Suprapubic skin (tissue), 4 donors: Measurements from ENCODE around the gene USP10. TPM values are rescaled to one million over a fixed set of nuclear protein-coding genes. Genes with fewer than 3 reads are reported as not detected.

Experiments
- DNase-seq, 2 donors: peaks; one replicate each; pipeline ENCODE4 v3.0.0-alpha.2; 2019; ENCODE audit warnings: low spot score in 2 of 2
- H3K27ac ChIP-seq: fragments of 200-600 bp; sonication (generic); one replicate; pipeline ENCODE4 v1.5.1; 2019
- H3K27me3 ChIP-seq: fragments of 200-600 bp; sonication (generic); one replicate; pipeline ENCODE4 v1.5.1; 2019
- H3K36me3 ChIP-seq: fragments of 200-600 bp; sonication (generic); one replicate; pipeline ENCODE4 v1.5.1; 2019
- H3K4me1 ChIP-seq: fragments of 200-600 bp; sonication (generic); one replicate; pipeline ENCODE4 v1.5.1; 2019
- H3K4me3 ChIP-seq: fragments of 200-600 bp; sonication (generic); one replicate; pipeline ENCODE4 v1.5.1; 2019; ENCODE audit warnings: mild to moderate bottlenecking
- H3K9me3 ChIP-seq: fragments of 200-600 bp; sonication (generic); one replicate; pipeline ENCODE4 v1.5.1; 2019
- EP300 ChIP-seq: sonication (generic); formaldehyde crosslinking; IDR thresholded peaks from one replicate; pipeline ENCODE4 v1.6.1; 2017; ENCODE audit warnings: antibody characterized with exemption
- POLR2A ChIP-seq, 2 donors: fragments of 450-650 bp; IDR thresholded peaks; one replicate each; pipeline ENCODE4 v1.6.1; 2017; ENCODE audit warnings: antibody characterized with exemption in 2 of 2, mild to moderate bottlenecking in 2 of 2, moderate library complexity in 2 of 2
- POLR2AphosphoS5 ChIP-seq, 3 donors: sonication (generic); formaldehyde crosslinking; IDR thresholded peaks; one replicate each; pipeline ENCODE4 v1.6.1; 2017; ENCODE audit warnings: antibody characterized with exemption in 3 of 3
- WGBS: methylation state at CpG from one replicate; pipeline ENCODE4 v1.1.5; 2018; 5-methylcytosine and 5-hydroxymethylcytosine counted together
- total RNA-seq, 4 donors: library from RNA; depleted of rRNA; stranded (reverse); fragments of >200 nt; gene quantifications; one replicate each; pipeline ENCODE4 v1.1.0, GENCODE V29; 2016
- TF ChIP-seq, protein P1 (sequence below), 2 donors: fragments of 200-600 bp in 1 of 2; fragments of 450-650 bp in 1 of 2; sonication (generic) in 1 of 2; IDR thresholded peaks; one replicate each; pipeline ENCODE4 v1.5.1; 2016 to 2019; ENCODE audit warnings: antibody characterized with exemption in 2 of 2, mild to moderate bottlenecking in 1 of 2, moderate library complexity in 1 of 2

Gene USP10
- total RNA-seq, 4 donors from 2014 or later: 58.5 to 92.2 (median 69.8) TPM

DNA sequence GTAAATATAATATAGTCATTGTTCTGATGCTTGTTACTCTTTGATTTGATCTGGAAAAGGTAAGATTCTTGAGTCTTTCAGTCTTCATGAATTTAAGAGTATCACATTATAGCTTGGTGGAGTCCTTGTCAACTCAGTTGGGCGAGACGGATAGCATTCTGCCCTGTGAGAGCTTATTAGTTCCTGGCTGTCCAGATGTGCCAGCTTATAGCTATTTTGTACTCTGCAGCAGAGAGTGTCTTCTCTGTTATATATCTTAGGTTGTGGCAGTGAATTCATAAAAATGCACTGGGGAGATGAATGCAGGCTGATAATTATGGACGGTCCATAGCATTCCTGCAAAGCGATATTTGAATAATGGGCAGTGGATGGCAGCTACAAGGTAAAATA lies 69.0 kb downstream of the USP10 start:
- Histone ChIP-seq H3K4me1 (no peaks in the 10 kb centered on the region), H3K4me3 (no peak overlapping the region), H3K36me3 (peaks cover 85% of the 10 kb centered on the region), H3K27ac (no peak overlapping the region), H3K27me3 (no peaks in the 10 kb centered on the region), H3K9me3 (no peaks in the 10 kb centered on the region)
- 99% methylated on average over 4 of the region's 4 CpGs for WGBS
- no peak for DNase-seq
- TF ChIP-seq, protein P1, sequence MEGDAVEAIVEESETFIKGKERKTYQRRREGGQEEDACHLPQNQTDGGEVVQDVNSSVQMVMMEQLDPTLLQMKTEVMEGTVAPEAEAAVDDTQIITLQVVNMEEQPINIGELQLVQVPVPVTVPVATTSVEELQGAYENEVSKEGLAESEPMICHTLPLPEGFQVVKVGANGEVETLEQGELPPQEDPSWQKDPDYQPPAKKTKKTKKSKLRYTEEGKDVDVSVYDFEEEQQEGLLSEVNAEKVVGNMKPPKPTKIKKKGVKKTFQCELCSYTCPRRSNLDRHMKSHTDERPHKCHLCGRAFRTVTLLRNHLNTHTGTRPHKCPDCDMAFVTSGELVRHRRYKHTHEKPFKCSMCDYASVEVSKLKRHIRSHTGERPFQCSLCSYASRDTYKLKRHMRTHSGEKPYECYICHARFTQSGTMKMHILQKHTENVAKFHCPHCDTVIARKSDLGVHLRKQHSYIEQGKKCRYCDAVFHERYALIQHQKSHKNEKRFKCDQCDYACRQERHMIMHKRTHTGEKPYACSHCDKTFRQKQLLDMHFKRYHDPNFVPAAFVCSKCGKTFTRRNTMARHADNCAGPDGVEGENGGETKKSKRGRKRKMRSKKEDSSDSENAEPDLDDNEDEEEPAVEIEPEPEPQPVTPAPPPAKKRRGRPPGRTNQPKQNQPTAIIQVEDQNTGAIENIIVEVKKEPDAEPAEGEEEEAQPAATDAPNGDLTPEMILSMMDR (IDR thresholded peaks at IDR 0.05): no peak
- no peak for TF ChIP-seq POLR2AphosphoS5 (IDR thresholded peaks at IDR 0.05)
- no peak for TF ChIP-seq POLR2A (IDR thresholded peaks at IDR 0.05)
- no peak for TF ChIP-seq EP300

DNA sequence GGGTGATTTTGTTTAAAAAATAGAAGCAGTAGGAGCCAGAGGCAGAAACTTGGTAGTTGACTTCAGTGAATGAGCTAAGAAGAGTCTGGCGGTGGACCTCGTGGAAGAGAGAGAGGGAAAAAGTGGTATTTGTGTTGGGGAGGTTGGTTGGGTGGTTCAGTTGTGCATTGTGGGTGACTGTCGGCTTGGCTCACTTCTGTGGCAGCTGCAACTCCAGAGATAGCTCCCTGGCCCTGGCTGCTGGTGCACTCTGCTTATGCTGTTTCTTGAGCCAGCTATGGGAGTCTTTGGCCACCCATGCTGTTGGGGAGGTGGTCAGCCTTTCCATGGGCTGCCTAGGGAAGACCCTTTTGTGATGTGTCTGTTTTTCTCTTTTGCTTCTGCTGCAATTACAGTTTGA lies 69.6 kb downstream of the USP10 start:
- Histone ChIP-seq H3K27me3 (no peaks in the 10 kb centered on the region), H3K27ac (no peak overlapping the region), H3K4me1 (no peaks in the 10 kb centered on the region), H3K36me3 (peaks cover 84% of the 10 kb centered on the region), H3K9me3 (no peaks in the 10 kb centered on the region), H3K4me3 (no peak overlapping the region)
- no peak for DNase-seq
- 93% methylated on average over 3 of the region's 3 CpGs for WGBS
- TF ChIP-seq, protein P1 (IDR thresholded peaks at IDR 0.05): no peak
- TF ChIP-seq EP300 (no peak), POLR2A (IDR thresholded peaks at IDR 0.05) (no peak), POLR2AphosphoS5 (IDR thresholded peaks at IDR 0.05) (no peak)

DNA sequence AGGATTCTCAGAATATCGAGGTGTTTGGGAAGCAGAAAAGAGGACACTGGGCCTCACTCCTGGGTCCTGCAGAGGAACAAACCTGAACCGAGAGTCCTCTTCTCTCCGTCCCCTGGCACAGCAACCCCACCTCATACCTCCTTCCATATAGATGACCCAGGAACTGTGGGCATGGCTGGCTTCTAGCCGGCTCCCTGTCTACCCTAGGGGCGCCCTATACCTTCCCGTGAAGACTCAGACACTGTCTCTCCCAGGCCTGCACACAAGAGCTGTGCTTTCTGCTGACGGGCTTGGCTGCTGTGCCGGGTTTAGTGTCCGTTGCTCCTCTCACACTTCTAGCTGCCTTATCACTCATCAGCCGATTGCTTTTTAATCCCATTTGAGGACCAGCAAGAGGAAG lies 73.5 kb downstream of the USP10 start:
- H3K27me3 ChIP-seq: no peaks in the 10 kb centered on the region
- 88% methylated on average over 10 of the region's 10 CpGs for WGBS
- no peak for DNase-seq
- no peak overlapping the region for H3K4me3 ChIP-seq
- TF ChIP-seq, protein P1 (IDR thresholded peaks at IDR 0.05): no peak
- TF ChIP-seq EP300 (no peak), POLR2AphosphoS5 (IDR thresholded peaks at IDR 0.05) (no peak), POLR2A (IDR thresholded peaks at IDR 0.05) (no peak)
- H3K36me3 ChIP-seq: peaks cover 92% of the 10 kb centered on the region
- no peak overlapping the region for H3K27ac ChIP-seq
- H3K9me3 ChIP-seq: no peaks in the 10 kb centered on the region
- H3K4me1 ChIP-seq: no peaks in the 10 kb centered on the region

DNA sequence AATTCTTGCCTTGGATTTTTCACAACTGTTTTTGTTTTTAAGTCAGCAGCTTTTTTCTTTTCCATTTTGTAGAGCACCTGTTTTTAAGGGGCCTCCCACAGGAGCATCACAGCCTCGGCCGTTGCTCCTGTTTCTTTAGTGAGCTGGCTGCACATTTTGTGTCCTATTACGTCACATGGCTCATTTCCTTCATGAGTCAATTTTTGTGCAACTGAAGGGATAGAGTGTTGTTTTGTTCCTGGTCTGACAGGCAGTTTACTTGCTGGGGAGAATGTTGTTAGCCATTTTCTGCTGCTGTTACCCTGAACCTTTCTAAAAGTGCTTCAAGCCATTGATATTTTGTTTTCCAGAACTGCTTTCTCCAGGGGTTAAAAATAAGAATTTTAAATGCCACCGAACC lies 75.0 kb downstream of the USP10 start:
- Histone ChIP-seq H3K27ac (no peak overlapping the region), H3K4me1 (no peaks in the 10 kb centered on the region), H3K4me3 (no peak overlapping the region), H3K9me3 (no peaks in the 10 kb centered on the region), H3K36me3 (peaks cover 90% of the 10 kb centered on the region), H3K27me3 (no peaks in the 10 kb centered on the region)
- TF ChIP-seq, protein P1 (IDR thresholded peaks at IDR 0.05): no peak
- TF ChIP-seq POLR2AphosphoS5 (IDR thresholded peaks at IDR 0.05): no peak
- TF ChIP-seq EP300: no peak
- no peak for TF ChIP-seq POLR2A (IDR thresholded peaks at IDR 0.05)
- 75% methylated on average over 4 of the region's 4 CpGs for WGBS
- DNase-seq: no peak

DNA sequence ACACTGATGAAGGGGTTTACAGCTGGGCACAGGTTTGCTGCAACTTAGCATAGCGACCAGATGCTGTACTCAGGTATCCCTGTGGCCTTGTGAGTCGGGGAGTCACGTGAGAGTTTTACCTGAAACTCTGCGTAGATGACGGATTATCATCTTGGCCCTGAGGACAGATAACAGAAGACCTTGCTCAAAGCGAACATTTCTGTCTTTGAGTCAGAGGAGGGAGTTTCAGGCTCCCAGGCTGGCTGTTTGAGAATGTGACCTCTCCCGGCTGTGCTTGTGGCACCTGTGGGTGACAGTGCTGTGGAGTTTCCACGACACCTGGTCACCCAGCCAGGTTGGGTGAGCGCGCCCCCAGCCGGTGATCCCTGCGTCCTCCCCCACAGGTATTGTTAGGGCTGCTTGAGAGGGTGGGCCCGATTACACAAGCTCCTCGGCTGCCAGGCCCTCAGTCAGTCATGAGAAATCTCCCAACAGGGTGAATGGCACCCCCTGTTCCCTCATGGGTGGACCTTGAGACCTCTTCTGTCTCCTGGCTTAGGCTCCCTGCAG lies 75.5 kb downstream of the USP10 start:
- no peaks in the 10 kb centered on the region for H3K27me3 ChIP-seq
- H3K4me3 ChIP-seq: no peak overlapping the region
- no peak for DNase-seq
- no peak overlapping the region for H3K27ac ChIP-seq
- H3K9me3 ChIP-seq: no peaks in the 10 kb centered on the region
- no peak for TF ChIP-seq POLR2A (IDR thresholded peaks at IDR 0.05)
- TF ChIP-seq, protein P1 (IDR thresholded peaks at IDR 0.05): no peak
- TF ChIP-seq EP300: no peak
- TF ChIP-seq POLR2AphosphoS5 (IDR thresholded peaks at IDR 0.05): no peak
- H3K4me1 ChIP-seq: no peaks in the 10 kb centered on the region
- H3K36me3 ChIP-seq: peaks cover 90% of the 10 kb centered on the region
- 89% methylated on average over 10 of the region's 14 CpGs for WGBS
